ENCODE measurements around the gene SCO1. TPM values are rescaled to one million over a fixed set of nuclear protein-coding genes. Genes with fewer than 3 reads are reported as not detected.

The SCO1 gene
- total and polyA plus RNA-seq, 10 of the 15 experiments (the other 5 are each of a cell fraction or from before 2014, with no cell fraction given): 8.2 to 73.0 (median 37.1) TPM

GRCh38 chr17:10716218-10716617 lies 18.9 kb upstream of the SCO1 start (continued):
- TF ChIP-seq SUPT20H (IDR thresholded peaks at IDR 0.05; ENCODE audit: borderline replicate concordance, control insufficient read depth, low read depth, low read length) (no peak), USF2 (IDR thresholded peaks at IDR 0.05; ENCODE audit: borderline replicate concordance, low read depth, low read length) (no peak), FOS (IDR thresholded peaks at IDR 0.05; ENCODE audit: borderline replicate concordance, extremely low read depth, insufficient read length) (no peak), BCL3 (IDR thresholded peaks at IDR 0.05; ENCODE audit: borderline replicate concordance, insufficient read depth, low read depth, low read length, poor library complexity, severe bottlenecking) (no peak), SPI1 (IDR thresholded peaks at IDR 0.05; ENCODE audit: borderline replicate concordance, insufficient read depth, low read depth, low read length) (no peak), SMC3 (IDR thresholded peaks at IDR 0.05; ENCODE audit: borderline replicate concordance, low read length) (no peak), BMI1 (IDR thresholded peaks at IDR 0.05; ENCODE audit: borderline replicate concordance) (no peak), ZNF622 (IDR thresholded peaks at IDR 0.05) (no peak), MYB (IDR thresholded peaks at IDR 0.05; ENCODE audit: borderline replicate concordance, low read depth, low read length) (no peak), CHD1 (IDR thresholded peaks at IDR 0.05; ENCODE audit: low read depth, low read length) (no peak), CBX5 (IDR thresholded peaks at IDR 0.05; ENCODE audit: low read depth) (no peak), NFXL1 (IDR thresholded peaks at IDR 0.05; ENCODE audit: borderline replicate concordance) (no peak), MYC (IDR thresholded peaks at IDR 0.05; ENCODE audit: insufficient read depth, insufficient read length, insufficient replicate concordance, low read length, severe bottlenecking) (no peak), EGR1 (IDR thresholded peaks at IDR 0.05; ENCODE audit: borderline replicate concordance in 1 of 2, low read depth in 2 of 2, low read length in 2 of 2) (no peak), RAD51 (IDR thresholded peaks at IDR 0.05) (no peak)
- TF ChIP-seq, protein P1, sequence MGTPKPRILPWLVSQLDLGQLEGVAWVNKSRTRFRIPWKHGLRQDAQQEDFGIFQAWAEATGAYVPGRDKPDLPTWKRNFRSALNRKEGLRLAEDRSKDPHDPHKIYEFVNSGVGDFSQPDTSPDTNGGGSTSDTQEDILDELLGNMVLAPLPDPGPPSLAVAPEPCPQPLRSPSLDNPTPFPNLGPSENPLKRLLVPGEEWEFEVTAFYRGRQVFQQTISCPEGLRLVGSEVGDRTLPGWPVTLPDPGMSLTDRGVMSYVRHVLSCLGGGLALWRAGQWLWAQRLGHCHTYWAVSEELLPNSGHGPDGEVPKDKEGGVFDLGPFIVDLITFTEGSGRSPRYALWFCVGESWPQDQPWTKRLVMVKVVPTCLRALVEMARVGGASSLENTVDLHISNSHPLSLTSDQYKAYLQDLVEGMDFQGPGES (IDR thresholded peaks at IDR 0.05): no peak

Measured in GM12878 (cell line).